GM10847 (cell line): ENCODE results near the gene REXO4.

Experiments used
- POLR2A ChIP-seq: IDR thresholded peaks from 2 replicates; pipeline ENCODE4 v1.6.1; 2011; ENCODE audit not compliant: insufficient read length; ENCODE audit errors: extremely low read depth

REXO4 gene

DNA sequence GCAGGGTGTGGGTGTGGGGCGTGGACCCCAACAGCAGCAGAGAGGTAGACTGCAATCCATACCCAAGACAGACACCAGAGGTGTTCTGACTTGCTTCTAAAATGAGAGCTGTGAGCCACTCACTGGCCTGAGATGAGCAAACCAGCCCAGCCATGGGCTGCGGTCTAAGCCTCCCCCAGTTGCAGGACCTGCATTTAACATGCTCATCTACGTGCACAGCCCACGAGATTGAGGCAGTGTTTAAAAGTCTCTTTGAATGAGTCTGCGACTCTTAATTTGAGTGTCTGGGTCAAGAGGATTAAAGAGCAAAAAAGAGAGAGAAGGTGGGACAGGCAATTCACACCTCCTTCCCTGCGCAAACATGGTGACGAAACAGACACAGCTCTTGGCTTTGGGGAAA is 47.9 kb downstream of the REXO4 start:
- TF ChIP-seq POLR2A = no peak

DNA sequence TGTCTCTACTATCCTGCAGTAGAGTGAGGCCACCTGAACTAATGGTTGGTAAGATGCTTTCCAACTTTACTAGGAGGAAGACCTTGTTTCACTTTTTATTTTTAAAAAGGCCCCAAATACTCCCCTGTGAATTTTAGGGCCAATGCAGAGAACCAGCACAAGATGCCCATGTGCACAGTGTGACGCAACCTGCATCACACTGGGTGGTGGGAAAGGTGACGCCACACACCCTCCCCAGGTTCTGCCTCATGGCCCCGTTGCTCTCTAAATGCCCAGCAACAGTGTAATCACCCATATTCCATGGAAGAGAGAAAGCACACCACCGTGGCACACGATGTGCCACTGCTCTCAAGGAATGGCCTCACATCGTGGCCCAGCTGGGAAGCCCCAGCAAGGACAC is 48.4 kb downstream of the REXO4 start:
- no peak for TF ChIP-seq POLR2A

DNA sequence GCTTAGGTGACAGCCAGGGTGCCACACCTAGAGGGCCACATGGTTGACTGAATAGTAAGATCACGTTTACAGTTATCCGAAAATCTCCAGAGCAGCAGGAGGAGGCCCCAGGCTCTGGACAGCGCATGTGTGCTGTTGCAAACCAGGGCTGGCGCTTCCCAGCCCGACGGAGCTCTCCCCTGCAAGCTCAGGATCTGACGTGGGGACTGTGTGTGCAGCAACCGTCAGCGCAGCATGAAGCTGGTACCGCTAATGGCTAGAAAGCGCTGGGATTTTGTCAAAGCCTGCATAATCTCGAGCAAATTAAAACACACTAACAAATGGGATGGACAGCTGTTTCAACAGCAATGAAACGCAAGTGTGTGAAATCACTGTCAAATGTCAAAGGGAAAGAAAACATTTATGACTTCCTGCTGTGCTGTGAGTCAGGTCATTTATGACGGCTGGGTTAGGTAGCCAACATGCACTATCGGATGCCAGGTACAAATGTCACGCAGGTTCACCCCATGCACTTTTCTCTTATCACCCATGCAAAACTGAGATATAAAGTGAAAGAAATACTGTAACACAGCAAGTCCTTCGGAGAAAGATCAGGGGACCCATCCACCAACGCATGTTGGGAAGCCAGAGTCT is 49.4 kb downstream of the REXO4 start:
- TF ChIP-seq POLR2A = no peak

DNA sequence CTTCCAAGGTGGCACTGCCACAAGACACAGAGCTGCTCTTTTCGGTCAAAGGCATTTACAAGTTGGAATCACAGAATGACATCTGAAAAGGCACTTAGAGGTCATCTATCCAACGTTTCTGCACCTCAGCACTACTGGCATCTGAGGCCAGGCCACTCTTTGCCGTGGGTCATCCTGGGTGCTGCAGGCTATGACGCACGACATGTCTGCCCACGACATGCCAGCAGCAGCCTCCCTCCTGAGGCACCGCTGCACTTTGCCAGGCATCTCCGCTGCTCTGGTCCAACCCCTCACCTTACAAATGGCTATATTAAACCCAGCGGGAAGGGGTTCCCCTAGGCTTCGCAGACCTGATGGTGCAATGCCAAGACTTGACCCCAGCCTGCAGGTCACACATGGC is 50.0 kb downstream of the REXO4 start:
- no peak for TF ChIP-seq POLR2A

DNA sequence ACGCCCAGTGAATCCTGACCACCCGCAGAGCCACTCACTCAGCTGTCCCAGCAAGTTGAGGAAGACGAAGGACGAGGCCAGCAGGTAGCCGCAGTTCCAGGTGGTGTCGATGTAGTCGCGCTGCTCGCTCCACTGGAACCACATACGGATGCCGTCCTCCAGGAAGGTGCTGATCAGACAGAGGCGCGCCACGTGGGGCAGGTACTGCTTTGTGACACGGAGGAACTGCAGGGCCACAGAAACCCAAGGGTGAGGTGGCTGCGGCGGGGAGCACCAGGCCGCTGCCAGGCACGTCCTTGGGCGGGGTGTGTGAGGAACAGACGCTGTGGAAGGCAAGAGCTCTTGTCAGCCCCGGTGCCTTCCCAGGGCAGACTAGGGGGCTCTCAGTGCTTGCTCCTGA is 50.6 kb downstream of the REXO4 start:
- no peak for TF ChIP-seq POLR2A

DNA sequence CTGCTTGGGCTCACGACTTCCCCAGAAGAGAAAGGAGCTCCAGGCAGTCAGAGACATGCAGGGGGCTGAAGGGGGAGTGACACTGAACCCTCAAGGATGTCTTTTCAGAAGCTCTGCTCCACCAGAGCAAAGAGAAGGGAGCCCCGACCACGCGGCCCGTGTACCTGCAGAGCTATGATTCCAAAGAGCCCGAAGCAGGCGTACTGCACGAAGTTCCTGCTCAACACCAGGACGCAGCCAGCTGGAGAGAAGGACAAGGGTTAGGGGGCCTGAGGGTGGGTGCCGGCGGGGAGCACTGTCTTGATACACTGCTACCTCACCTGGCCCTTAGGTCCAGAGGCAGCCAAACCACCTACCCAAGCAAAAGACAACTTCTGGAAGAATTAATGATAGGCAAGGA is 51.4 kb downstream of the REXO4 start:
- no peak for TF ChIP-seq POLR2A

DNA sequence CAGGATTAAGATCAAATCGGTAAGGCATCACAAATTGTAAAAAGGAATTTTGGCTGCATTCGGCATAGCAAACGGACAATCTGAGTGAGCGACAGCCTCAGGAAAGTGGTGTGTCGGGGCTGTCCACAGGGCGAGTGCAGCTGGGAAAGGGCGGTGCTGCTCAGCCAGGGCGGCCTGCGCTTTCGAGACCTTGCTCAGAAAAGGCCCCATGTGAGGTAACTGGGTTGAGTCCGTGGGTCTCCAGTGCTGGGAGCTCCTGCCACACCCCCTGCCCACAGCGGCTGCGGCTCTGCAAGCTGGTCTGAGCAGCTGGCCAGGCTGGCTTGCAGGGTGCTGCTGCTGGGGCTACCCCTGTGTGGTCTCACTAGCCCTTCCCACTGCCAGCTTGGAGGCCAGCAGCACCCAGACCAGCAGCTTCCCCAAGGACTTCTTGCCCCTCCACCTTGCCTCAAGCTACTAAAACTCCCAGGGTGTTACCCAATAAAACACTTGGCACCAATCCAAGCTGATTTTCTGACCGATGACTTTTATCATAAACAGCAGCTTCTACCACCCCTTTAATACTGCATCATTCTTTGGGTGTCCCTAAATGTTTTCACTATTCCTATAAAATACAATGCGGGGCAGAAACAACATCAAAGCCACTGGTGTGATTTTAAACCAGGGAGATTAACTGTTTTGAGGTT is 55.3 kb downstream of the REXO4 start:
- TF ChIP-seq POLR2A = no peak

DNA sequence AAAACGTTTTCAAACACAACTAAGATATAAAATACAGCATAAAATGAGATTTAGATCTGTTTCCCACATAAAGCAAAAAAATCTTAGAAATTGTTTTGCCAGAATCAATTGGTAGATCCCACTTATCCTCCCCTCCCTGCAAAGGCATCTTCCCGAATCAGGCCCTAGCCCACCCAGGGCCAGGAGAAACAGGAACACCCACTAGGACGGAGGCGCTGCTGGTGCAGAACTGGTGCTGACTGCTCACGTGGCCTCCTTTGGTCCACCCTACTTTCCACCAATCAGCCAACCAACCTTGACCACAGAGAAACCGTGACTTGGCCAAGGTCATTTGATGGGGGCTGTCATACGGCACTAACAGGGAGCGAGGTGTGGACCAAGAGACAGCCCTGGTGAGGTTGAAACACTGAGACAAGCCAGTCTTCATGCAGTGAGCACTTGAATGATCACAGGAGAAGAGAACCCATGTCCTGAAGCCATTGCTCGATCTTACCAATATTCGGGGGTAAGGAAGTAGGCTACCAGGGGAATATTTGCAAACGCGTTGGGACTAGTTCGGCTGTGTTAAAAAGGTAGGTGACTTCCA is 56.2 kb downstream of the REXO4 start:
- no peak for TF ChIP-seq POLR2A

DNA sequence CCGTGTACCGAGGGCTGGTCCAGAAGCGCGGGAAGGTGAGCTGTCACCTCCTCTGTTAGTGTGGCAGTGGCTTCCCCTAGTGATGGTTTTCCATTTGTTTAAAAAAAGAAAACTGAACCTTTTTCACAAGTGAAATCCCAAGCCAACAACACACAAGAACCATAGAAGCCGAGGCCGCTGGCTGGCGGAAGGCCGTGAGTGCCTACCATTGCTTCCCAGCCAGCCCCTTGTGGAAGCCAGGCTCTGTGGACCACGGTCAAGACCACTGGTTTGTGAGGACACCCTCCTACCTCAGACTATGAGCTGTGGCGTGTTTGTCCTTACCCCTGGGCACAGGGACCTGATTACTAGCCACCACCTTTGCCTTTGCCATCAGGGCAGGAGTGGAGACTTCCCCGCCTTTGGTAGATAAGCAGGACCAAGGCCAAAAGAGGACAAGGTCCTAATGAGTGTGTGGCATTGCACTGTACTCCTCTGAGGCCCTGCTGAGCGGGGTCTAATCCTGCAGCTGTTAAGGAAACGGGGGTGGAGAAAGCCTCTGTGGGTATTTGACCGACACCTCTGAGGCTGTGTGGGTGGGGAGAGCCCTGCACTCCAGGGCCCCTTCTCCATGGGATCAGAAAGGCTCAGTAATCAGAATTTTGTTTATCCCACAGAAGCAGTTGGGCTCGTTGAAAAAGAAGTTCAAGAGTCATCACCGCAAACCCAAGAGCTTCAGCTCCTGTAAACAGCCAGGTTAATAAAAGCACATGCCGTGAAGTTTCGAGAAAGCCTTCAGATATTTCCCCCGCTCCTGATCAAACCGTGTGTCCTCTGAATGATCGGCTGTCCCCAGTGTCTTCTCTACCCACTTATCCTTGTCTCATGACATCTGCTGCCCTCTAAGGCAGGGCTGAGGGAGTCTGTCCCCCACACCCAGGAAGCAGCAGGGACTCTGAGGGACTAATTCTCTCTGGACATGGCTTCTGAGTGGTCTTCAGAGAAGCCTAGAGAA is 57.1 kb downstream of the REXO4 start:
- no peak for TF ChIP-seq POLR2A

DNA sequence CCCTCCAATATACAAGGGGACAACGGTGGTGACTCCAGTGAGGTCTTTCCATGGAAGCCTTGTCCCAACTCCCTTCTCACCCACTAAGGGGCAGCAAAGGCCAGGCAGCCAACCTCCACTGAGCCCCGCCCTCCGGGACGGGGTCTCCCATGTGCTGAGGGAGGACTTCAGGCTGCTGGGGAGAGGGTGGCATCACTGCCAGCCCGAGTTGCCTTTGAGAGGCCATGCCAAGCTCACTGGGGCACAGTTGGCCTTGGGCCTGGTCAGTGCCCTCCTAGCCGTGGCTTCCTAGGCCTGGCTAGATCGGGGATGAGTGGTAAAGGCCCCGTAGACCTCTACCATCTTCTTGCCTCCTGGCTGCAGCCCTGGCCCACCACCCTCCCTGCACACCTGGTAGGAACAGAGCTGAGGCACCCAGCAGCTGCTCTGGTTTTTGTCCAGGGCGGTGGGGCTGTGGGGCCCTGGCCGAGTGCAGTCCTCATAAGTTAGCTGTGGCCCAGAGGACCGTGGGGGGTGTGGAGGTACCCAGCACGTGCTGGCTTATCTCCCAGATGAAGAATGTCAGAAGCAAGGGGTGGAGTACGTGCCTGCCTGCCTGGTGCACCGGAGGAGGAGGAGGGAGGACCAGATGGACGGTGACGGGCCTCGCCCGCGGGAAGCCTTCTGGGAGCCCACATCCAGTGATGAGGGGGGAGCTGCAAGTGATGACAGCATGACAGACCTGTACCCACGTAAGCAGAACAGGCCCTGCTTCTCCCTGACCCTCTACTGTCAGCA is 58.2 kb downstream of the REXO4 start:
- TF ChIP-seq POLR2A = no peak

DNA sequence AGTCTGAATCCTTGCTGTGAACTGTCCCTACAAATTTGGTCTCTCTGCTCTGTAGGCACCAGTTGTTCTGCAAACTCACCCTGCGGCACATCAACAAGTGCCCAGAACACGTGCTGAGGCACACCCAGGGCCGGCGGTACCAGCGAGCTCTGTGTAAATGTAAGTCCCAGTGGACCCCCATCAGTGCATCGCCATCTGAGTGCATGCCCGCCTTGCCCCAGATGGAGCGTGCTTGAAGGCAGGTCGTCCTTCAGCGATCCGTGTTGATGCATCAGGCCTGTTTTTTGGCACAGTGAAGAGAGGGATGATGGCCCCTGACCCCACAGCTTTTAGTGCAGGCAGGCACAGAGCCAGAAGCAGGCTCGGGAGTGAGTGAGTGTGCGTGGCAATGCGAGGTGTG is 60.2 kb downstream of the REXO4 start:
- no peak for TF ChIP-seq POLR2A

DNA sequence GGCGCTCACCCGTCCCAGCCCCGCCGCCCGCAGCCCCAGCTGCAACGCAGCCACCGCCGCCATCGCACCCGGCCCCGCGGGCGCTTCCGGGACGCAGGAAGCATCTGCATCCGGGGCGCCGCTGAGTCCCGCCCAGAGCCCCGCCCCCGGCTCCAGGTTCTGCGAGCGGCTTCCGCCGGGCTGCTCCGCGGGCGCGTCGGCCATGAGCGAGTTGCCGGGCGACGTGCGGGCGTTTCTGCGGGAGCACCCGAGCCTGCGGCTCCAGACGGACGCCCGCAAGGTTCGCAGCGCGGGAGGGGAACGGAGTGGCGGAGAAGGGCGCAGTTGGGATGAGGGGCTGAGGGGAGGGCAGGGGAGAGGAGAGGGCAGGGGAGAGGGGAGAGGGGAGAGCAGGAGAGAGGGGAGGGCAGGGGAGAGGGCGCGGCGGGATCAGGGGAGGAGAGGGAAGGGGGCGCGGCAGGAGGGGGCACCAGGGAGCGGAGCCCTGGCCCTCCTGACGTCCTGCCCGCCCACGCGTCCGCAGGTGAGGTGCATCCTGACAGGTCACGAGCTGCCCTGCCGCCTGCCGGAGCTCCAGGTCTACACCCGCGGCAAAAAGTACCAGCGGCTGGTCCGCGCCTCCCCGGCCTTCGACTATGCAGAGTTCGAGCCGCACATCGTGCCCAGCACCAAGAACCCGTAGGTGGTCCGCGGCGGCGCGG is 61.3 kb downstream of the REXO4 start, which contains the start of the genes SURF1 and SURF2:
Gene SURF1 (minus strand): TSS at position 97 of the 701 bp plus-strand sequence. CDS start 34 bp downstream, at position 63.
Gene SURF2 (plus strand): TSS at position 160 of the 701 bp plus-strand sequence. CDS start 43 bp downstream, at position 203.
- peak; percentile 82 for TF ChIP-seq POLR2A
